ENCODE measurements around the gene CFAP90.

GRCh38 chr5:7868427-7868772, 17.5 kb upstream of the CFAP90 start:
- TF ChIP-seq POLR2A (IDR thresholded peaks at IDR 0.05) = no peak
- no peak for TF ChIP-seq CTCF (IDR thresholded peaks at IDR 0.05 in 4 of 5, conservative IDR thresholded peaks at IDR 0.05 in 1 of 5)

Measured in gastrocnemius medialis (tissue), 4 donors.